HG03342 (cell line): ENCODE data around the gene MMP28.

Source experiments
- ATAC-seq: cut with Tn5 transposase; IDR thresholded peaks from one replicate; pipeline ENCODE4 v1.9.1; 2021; ENCODE audit warnings: mild to moderate bottlenecking, moderate library complexity; ENCODE audit not compliant: unreplicated experiment

The MMP28 gene

DNA sequence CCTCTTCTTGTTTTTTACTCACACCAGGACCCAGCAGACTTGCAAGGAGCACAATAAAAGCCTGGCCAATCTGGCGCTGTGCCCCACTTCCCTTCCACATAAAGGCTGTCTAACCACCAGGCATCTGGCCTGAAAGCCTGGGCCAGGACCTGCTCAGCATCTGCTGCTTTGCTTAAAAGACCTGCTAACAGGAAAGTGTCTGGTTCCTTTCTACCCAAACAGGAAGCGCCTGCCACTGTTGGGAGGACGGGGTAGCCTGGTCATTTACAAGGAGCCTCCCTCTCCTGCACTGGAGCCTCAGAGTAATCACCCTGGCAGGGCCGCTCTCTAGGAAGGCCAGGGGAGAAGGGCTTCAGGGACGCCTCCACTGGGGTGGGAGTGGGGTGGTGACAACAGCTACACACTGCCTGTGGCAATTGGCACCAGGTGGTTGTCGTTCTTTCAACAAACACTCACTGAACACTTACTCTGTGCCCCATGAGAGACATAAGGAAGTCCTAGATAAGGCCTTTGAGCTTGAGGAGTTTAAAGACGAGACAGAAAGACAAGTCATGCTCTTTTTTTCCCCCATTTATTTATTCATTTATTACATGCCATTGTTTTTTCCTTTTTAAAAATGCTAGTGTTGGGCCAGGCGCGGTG is 6.3 kb upstream of the MMP28 start:
- ATAC-seq: no peak

DNA sequence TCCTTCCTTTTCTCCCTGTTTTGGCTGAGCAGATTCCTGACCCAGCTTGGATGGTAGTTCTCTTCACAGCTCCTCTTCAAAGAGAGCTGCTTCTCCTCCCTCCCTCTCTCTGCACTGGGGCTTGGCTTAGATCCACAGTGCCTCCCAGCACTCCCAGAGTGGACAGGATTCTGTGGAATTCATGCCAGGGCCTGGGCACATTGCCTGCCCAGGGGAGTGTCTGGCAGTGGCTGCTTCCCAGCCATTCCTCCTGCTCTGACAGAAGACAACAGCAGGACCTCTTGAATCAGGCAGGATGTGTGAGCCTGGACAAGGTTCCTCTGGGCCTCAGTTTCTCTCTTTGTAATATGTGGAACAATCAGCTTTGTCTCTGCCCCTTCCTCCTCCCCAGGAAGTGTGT is 4.5 kb upstream of the MMP28 start:
- ATAC-seq: no peak

DNA sequence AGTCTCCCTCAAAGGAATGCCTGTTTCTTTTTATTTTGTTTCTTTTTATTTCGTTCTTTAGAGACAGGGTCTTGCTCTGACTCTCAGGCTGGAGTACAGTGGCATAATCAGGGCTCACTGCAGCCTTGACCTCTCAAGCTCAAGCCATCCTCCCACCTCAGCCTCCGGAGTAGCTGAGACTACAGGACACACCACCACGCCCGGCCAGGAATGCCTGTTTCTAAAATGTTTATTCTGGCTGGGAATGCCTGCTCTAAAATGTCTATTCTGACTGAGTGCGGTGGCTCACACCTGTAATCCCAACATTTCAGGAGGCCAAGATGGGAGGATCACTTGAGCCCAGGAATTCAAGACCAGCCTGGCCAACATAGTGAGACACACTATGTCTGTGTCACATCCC is 2.5 kb upstream of the MMP28 start:
- ATAC-seq: no peak

DNA sequence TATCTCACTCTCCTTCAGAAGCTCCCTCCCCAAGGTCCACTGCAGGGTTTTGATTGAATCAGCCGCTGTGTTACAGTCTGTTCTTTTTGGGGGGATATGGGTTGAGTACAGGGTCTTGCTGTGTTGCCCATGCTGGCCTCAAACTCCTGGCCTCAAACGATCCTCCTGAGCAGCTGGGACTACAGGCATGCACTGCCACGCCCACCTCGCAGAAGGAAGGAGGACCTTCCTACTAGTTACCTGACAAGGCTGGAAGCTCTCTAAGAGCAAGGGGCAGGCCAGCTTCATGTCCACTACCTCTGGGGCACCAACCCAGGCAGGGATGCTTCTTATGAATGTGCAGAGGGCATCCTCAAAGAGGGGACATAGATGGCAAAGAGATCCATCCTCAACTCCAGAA is 1.9 kb upstream of the MMP28 start:
- ATAC-seq: no peak

DNA sequence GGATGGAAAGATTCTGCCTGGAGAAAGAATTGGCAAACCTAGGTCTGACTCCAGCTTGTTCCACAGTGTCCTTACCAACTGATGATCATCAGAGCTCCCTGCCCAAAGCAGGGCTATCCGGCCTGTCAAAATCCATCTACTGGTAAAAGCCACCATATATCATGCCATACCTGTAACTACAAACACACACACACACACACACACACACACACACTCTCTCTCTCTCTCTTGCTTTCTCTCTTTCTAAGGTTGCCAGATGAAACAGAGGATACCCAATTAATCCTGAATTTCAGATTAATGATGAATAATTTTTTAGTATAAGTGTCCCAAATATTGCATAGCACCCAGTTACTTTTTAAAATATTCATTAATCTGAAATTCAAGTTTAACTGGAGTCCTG is 1.5 kb upstream of the MMP28 start:
- ATAC-seq: no peak

DNA sequence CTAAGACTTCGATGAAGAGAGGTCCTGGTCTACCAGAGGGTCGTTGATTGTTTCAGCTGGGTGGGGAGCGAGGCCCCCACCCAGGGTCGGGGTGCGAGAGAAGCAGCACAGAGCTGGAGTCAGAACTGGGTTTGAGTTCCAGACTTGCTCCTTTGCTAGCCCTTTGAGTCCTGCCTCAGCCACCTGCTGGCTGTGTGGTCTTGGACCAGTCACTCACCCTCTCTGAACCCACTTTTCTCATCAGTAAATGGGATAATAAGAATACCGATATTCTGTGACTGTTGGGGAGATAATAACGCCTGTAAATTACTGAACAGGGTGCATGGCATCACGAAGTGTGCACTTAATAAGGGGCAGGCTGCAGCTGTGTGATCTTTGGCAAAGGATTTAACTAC is 427 bp upstream of the MMP28 start:
- ATAC-seq: no peak

DNA sequence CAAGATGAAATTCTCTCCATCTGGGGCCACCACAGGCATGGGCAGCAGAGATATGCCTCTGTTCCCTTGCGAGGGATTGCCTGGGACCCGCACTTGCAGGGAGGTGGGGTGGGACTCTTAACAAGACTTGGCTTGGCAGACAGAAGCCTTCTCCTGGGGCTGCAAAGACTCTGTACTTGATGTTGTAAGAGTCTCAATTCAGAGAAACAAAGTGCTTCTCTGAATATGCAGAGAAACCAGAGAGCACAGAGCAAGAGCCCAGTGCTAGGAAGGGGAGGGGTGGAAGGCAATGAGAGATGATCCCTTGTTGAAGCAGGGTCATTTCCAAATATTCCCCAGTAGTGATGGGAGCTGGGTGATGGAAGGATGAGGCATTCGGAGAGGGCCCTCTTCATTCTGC is 2.2 kb downstream of the MMP28 start:
- ATAC-seq: no peak

DNA sequence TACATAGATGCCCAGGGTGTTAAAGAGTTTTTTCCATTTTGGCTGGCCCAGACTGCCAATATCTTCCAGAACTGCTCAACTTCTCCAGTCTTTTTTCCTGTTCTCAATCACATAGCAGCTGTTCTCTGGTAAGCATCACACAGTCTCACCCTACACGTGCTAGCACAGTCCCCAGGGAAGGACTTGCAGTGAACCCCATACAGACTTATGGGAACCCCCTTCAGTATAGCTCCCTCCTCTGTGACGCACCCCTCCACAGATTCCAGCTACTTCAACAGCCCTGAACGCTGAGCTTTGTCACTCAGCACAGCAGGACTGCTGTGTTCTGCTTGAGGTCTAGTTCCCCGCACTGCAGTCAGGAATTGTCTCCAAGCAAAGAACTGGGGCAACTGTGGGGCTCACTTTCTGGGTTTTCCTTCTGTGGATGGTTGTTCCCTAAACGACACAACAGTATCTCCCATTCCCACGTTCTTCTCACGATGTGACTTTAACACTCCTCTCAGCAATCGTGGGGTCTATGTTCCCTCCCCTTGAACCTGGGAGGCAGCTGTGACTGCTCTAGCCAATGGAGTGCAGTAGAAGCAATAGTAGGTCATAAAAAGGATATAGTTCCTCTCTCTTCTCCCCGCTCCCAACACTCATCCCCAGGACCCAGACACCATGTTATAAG is 3.6 kb downstream of the MMP28 start:
- no peak for ATAC-seq

DNA sequence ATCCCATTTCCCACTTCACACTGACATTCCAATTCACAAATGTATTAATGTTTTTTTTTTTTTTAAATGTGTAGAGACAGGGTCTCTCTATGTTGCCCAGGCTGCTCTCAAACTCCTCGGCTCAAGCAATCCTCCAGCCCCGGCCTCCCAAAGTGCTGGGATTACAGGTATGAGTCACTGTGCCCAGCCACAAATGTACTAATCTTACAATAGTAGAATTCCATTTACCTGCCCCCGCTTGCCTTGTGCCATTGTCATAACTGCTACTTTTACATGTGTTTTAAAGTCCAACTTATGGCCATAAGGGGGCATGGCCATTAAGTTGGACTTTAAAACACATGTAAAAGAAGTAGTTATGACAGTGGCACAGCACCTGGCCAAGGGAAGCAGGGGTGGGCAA is 4.6 kb downstream of the MMP28 start:
- no peak for ATAC-seq

DNA sequence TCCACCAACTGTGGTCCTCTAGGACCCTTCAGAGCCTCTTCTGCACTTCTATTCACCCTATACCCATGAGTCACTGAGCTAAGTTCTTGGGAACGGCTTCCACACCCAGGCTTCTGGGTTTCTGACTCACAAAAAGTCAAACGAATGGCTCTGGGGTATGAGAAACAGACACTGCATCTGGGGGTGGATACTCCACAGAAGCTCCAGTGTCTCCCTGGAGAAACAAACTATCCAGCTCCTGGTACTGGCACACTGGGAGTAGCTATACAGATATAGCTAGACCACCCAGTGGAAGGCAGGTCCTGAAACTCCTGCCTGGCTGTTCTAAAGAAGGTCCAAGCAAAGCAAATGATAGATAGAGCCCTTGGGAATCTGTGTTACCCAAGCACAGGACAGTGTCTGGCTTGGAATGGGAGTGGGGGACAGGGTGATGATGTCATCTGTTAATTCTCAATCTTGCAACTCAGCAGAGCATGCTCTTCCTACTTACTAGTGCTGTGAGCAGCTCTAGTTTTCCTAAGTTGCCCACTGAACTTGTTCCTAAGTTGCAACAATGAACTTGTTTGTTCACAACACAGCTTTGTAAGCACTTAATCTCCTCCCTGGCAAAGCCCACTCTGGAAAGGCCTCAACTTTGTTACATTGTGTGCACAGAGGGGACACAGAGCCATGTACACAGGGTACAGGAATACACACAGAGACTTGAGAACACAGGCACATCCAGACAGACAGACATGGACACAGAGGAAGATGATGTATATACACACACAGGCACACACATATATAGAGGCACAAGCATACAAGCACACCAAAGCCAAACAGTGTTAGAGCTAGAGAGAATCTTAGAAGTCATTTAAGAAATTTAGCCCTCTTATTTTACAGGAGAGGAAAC is 6.7 kb downstream of the MMP28 start:
- ATAC-seq: no peak

DNA sequence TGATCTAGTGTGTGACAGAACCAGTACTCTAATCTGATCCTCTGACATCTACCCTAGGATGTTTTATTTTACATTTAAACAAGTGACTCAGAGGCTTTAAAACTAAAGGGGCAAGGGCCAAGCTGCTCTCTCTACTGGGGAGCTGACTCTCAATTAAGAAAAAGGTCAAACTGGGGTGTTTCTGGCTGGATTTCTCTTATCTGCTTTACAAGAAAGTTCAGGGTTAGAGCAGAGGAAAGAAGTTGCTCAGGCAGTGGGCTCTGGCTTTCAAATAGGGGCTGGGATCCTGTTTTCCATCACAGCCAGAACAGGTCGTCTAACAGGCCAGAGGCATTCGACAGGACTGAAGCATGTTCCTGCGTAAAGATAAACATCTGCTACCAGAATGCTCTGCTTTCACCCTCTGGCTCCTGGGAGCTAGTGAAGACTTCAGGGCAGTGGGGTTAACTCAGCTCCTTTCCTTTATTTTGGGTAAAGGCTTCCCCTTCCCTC is 8.5 kb downstream of the MMP28 start:
- no peak for ATAC-seq

DNA sequence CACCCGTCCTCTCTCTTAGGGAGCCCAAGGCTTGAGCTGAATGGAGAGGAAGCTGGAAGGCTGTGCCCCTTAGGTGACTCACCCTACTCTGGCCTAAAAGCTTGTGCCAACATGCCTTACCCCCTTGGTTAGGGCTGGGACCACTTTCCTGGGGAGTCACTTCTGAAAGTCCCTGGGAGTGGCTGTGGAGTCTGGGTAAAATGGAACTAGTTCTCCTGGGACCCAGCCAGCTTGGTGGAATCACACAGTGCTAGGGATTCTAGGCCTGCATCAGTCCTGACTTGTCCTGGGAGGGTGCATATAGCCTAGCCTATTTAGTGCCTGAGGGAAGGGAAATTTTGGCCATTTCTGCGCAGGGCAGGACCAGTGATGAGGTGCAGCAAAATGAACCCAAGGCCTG is 10.5 kb downstream of the MMP28 start:
- ATAC-seq: no peak

DNA sequence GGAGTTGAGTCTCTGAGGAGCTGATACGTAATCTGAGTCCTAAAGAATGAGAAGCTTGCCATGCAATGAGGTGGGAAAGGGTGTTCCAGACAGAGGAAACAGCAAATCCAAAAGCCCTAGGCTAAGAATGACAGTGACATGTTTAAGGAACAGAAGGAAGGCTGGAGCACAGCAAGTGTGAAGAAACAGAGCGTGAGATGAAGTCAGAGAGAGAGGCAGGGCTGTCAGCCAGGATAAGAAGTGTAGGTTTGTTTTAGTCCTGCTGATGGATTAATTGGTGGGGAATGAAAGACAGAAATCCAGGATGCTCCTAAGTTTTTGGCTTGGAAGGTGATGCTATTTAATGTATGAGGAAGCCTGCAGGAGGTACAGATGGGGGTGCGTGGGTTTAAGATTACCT is 14.5 kb downstream of the MMP28 start:
- ATAC-seq: no peak

DNA sequence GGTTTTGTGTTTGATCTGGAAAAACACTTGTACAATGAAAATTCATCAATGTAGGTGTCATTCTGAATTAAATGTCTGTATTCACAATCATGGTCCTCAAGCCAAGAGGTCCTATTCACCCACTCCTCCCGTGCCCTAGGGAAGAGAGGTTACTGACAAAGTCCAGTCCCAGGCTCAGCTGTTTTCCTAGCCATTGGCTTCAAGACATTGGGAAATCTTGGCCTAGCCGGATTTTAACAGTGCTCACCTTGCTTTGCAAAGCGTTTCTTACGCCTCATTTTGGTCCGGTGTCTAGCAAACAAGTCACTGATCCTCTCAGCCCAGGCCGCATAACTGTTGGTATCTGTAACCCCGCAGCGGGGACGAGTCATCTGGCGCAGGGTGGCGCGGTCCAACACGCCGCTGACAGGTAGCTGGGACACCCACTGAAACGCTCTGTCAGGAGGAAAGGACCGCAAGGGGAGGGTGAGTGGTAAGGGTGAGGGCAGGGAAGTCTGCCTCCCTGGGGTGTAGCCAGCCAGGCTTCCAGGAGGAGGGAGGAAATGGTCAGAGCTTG is 16.7 kb downstream of the MMP28 start:
- no peak for ATAC-seq

DNA sequence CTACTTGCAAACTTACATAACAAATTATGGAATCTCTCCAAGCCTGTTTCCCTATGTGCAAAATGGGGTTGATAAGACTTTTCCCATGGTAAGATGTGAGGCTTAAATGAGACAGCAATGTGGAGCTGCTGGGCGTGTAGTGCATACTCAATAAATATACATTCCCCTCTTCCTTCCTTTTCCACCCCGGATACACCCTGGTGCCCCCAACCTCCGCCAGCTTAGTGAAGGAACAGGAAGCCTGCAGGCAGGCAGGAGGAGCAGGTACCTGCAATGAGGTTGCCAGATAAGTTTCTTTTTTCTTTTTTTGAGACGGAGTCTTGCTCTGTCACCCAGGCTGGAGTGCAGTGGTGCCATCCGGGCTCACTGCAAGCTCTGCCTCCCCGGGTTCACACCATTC is 19.9 kb downstream of the MMP28 start:
- no peak for ATAC-seq

DNA sequence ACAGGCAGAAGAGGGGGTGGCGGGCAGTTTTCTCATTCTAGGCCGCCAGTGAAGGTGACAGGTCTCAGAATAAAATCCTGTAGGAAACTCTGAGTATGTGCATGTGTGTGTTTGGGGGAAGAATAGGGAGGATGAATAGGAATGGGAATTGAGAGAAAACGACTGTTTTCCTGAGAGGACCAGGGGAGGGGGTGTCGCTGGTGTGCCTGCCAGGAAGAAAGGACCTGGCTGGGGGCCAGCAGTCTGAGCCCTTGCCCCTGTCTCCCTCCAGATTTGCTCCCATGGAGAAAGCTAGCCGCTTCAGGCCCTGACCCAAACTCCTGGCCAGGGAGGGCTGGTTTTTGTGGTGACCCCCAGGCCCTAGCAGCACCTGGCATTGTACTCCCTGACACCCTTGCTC is 20.4 kb downstream of the MMP28 start:
- ATAC-seq: no peak

DNA sequence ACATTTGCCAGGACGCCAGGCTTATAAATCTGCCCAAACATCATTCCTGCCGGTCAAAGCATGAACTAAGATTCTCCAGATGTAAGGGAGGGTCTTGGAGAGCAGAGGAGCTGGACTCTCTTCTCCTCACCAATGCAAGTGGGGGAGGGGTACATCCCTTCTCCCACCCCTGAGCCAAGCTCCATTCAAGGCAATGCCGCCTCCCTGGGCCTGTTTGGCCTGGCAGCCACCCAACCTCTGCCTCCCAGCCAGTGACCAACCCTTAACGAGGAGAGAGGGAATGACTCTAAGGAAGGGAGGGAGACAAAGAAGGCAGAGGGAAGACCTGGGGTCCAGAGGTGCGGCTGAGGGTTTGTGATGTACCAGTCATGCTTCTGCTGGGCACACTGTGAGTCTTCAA is 20.9 kb downstream of the MMP28 start:
- no peak for ATAC-seq

DNA sequence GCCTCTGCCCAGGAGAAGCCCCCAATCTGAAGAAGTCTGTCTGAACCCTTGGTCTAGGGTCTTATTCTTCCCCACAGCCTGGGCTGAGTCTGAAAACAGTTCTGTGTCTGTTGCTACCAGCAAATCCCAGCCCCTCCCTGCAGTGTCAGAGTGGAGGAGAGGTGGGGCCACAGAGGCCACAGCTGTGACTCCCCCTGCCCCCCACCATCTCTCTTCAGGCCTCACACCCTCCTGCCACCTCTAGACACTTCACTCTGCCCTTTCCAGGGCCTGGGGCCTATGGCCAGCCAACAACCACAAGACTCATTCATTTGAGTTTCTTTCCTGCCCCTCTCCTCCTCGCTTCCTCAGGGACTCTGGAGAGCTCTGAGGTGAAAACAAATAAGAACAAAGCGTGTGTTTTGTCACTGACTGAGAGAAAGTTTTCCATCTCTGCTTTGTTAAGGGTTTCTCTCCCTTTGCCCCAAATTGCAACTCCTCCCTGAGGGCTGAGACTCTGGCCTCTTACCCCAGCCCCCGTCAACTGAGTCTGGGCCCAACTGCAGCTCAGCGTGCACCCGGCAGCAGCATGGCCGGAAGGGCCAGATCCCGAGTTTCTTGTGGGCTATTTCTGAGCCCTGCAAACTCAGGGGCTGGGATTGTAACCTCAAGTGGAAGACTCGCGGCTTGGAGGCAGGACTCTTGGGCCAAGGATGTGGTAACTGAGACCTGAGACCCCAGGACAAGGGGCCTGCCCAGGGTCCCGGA is 21.6 kb downstream of the MMP28 start:
- no peak for ATAC-seq

DNA sequence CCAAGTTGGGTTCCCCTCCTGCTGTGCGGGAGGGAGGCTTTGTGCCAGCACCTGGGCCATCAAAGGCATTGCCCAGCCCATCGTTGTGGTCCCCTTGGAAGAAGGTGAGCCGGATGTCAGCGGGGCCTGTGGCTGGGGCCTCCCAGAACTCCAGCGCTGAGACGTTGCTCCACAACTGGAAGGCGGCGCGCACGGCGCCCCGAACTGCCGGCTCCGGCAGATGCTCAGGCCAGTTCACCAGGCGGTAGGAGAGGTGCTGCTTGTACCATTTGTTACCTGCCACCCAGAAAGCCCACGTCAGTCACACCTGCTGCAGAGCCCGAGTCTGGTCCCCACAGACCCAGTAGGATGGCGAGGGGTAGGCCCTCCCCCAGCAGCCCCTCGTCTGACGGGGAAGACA is 22.3 kb downstream of the MMP28 start:
- ATAC-seq: no peak

DNA sequence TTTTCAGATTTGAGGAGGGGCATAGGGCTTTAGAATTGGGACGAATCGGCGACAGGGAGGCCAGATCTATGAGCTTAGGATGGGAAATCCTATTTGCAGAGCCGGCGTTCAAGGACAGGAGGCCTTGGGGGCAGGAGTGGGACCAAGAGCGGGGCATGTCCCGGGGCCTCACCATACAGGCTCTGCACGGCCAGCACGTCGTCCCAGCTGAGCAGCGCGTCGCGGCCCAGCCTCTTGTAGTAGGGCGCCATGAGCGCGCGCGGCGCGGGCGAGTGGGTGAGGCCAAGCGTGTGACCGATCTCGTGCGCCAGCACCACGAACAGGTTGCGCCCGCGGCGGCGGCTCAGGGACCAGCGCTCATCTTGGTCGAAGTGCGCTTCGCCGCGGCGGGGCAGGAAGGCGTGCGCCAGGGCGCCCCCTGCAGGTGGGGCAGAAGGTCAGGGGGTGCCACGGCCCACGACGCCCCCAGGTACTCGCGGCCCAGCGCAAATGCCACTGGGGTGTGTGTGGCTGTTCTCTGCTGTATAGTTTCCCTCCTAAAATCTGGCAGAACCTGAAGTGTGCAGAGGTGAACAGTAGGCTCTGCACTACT is 25.4 kb downstream of the MMP28 start:
- ATAC-seq: no peak

DNA sequence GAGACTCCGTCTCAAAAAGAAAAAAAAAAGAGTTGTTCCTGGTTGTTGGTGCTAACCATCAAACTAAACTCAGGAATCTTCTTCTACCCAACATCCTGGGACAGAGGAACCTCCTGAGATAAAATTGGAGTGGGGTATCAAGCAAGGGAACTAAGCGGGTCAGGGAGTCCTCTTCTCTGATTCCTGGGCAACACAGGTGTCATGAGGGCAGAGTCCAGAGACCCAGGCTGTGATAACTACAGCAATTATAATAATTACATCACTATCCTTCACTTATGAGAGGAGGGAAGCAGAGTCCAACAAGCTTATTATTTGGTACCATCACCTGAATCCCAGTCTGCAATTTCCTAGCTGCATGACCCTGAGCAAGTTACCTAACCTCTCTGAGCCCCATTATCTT is 26.6 kb downstream of the MMP28 start:
- no peak for ATAC-seq
